NCI-H2227 treated with DMSO at 0.1 percent for 48 hours (cell line): Measurements from ENCODE around the gene RIF1.

ENCODE experiments used
- DNase-seq: peaks from one replicate; lab custom pipeline; 2025; lab: John Stamatoyannopoulos, UW

Gene RIF1

DNA sequence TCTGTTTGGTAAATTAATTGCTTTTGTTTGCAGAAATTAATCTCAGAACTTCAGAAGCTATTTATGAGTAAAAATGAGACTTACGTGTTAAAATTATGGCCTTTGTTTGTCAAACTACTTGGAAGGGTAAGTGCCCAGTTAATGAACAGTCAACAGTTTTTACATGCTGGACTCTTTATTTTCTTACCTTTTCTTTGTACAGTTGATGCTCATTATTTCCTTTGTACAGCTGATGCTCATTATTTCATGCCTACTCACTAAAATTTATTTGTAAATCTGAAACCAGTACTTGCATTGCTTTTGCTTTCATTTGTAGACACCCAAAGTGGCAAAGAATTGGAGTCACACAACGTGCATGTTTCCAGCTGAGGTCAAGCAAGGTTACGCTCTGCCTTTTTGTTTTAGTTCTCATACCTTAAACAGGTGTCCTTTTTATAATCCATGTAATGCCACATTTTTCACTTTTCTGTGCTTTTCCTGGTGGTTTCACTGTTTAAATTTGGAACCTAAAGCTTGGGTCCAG is 13.3 kb downstream of the RIF1 start:
- no peak for DNase-seq

DNA sequence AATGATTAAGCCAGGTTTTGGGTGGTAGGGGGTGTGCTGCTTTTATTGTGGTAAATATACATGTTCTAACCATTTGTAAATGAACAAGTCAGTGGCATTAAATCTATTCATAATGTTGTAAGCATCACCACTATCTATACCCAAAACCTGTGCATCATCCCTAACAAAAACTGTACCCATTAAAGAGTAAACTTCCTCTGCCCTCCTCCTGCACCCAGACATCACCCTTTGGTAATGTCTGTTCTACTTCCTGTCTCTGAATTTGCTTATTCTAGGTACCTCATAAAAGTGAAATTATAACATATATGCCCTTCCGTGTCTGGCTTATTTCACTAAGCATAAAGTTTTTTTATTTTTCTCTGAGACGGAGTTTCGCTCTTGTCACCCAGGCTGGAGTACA is 14.1 kb downstream of the RIF1 start:
- DNase-seq, result no peak

- DNase-seq, result peak; percentile 9
Measured at GRCh38 chr2:151437630-151438029, 27.9 kb downstream of the RIF1 start.

DNA sequence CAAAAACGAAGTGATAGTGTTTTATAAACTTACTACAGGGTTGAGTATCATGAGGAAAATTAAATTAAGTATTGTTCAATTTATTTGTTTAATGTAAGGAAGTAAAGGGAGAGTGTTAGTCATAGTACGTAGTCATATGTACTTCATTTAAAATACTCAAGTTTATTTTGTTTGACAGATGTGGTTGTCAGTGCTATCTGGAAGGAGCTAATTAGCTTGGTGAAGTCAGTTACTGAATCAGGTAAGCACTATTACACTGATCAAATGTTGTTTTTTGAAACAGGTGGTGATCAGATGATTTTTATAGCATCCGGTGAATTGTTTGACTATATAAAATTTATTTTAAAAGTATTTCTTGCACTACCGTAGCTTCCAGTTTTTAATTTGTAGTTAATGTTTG is 28.8 kb downstream of the RIF1 start:
- DNase-seq, result no peak

DNA sequence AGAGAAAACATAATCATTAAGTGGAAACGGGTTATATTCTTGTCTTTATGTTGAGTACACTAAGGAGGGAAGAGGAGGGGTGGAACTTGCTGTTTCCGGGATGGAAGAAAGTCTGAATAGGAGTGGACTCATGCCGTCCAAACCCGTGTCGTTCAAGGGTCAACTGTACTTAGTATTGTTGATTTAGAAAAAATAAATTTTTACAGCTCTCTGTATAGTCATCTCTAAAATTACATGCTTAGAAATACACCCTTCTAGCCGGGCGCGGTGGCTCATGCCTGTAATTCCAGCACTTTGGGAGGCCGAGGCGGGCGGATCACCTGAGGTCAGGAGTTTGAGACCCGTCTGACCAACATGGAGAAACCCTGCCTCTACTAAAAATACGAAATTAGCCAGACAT is 29.4 kb downstream of the RIF1 start:
- DNase-seq, result no peak

DNA sequence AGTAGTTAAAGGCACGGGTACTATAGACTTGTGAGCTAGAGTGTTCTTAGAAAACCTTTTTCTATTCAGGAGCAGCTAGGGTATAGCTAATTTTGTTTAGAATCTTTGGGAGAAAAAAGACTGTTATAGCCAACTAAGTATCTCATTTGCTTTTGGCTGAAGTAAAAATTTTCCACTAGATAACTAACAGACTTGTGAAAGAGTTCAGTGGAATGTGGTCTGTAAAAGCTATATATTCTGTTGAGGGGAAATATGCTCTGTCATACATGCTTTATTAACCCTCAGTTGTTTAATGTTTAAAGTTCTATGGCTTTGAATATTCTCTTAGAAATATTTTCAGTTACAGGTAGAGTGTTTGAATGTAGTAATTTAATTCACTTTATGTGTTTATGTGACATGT is 49.7 kb downstream of the RIF1 start:
- DNase-seq, result no peak

DNA sequence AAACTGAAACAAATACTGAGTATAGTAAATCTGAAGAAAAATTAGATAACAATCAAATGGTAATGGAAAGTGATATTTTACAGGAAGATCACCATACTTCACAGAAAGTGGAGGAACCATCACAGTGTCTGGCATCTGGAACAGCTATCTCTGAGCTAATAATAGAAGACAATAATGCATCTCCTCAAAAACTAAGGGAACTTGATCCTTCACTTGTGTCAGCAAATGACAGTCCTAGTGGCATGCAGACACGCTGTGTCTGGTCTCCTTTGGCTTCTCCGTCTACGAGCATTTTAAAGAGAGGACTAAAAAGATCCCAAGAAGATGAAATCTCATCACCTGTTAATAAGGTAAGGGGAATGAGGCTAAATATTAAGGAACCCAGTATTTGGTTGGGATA is 56.1 kb downstream of the RIF1 start:
- DNase-seq, result no peak

DNA sequence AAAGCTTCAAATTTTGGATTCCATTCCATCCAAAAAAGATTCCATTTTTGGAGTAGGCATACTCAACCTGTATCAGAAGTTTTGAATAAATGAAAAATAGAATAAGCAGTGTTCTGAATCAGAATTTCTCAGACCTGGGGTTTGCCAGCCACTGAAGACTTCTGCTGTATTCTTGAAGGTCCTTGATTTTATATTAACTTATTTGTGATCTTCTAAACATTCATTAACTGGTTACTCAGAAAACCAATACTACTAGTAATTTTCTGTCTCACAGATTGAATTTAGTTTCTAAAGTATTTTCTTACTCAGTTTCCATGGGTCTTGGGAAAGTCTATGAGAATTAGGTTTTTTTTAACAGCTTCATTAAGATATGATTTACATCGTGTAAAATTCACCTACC is 60.9 kb downstream of the RIF1 start:
- no peak for DNase-seq

DNA sequence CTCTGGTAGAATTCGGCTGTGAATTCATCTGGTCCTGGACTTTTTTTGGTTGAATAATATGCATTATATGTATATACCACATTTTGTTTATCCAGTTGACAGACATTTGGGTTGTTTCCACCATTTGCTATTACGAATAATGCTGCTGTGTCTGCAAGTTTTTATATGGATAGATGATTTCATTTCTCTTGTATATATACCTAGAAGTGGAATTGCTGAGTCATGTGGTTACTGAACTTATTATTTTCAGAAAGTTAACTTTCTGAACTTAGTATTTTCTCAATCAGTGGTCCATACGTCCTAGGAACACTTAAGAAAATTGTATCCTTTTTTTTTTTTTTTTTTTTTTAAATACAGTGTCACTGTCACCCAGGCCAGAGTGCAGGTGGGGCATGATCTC is 63.3 kb downstream of the RIF1 start:
- DNase-seq, result no peak

GRCh38 chr2:151475071-151475470 is 65.4 kb downstream of the RIF1 start:
- no peak for DNase-seq

- DNase-seq, result no peak
Measured at GRCh38 chr2:151476287-151476686, 66.6 kb downstream of the RIF1 start.

- DNase-seq, result no peak
Measured at GRCh38 chr2:151478011-151478410, 68.3 kb downstream of the RIF1 start.

- DNase-seq, result no peak
Measured at GRCh38 chr2:151481744-151482143, 72.0 kb downstream of the RIF1 start.

GRCh38 chr2:151482171-151482725 is 72.5 kb downstream of the RIF1 start:
- no peak for DNase-seq

- no peak for DNase-seq
Measured at GRCh38 chr2:151483546-151483945, 73.8 kb downstream of the RIF1 start.

GRCh38 chr2:151484100-151484499 is 74.4 kb downstream of the RIF1 start:
- DNase-seq, result no peak

DNA sequence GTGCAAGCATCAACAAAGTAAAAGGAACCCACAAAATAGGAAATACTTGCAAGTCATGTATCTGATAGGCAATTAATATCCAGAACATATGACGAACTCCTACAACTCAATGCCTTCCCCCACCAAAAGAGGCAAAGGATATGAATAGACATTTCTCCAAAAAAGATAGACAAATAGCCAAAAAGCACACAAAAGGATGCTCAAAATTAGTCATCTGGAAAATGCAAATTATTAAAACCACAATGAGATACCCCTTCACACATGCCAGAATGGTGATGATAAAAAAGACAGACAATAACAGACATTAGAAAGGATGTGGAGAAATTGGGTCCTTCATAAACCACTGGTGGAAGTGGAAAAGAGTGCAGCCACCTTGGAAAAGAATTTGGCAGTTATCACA is 76.4 kb downstream of the RIF1 start:
- DNase-seq, result no peak

DNA sequence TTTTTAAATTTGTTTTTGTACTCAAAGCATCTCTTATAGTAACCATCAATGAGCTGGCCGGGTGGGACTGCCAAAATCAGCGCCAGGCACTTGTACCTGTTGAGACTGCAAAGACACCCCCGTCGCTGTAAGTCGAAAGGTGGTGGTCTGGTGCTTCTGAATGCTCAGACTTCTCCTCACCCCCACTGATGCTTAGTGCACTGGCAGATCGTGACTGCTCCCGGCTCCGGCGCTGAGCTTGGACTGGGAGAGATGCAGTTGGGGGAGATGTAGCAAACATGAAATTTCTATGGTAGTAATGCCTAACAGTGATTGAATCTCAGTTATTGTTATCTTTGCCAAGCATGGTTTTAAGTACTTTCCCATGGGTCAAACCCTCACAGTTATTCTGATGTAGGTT is 80.6 kb downstream of the RIF1 start:
- no peak for DNase-seq

- DNase-seq, result no peak
Measured at GRCh38 chr2:151491496-151491895, 81.8 kb downstream of the RIF1 start.

DNA sequence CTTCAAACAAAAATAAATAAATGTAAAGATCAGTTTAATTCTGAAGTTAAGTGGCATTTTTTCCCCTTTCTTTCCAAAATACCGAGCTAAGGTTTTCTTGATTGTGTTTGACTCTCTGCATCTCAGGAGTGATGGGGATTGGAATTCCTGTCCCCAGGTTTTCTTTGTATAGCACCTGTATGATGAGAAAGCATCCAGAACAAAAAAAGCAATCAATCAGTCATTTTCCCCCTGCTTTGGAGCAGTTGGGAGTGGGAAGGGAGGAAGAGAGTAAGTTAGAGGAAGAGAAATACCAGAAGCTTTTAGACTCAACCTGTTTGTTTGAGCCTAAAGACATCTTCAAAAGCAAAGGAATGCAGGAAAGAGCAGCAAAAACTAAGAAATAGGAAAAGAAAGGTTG is 88.5 kb downstream of the RIF1 start:
- DNase-seq, result no peak

- DNase-seq, result no peak
Measured at GRCh38 chr2:151506170-151506569, 96.5 kb downstream of the RIF1 start.

DNA sequence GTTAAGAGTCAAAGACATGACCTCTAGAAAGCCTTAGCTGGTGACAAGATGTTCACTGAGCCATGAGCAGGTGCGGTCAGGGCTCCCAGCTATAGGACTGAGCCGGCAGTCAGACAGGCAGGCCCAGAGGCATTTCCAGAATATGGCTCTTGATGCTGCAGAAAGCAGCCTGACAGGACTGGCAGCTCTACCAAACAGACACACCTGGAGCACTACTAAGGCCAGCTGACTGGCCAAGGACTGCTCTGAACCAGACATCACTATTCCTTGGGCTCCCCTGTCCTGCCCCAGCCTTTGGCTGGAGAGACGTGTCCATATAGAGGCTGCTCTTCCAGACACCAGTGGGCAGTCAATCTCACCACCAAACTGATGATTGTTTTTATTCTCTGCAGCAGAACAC is 98.8 kb downstream of the RIF1 start:
- DNase-seq, result no peak

GRCh38 chr2:151518802-151519201 is 109.1 kb downstream of the RIF1 start:
- no peak for DNase-seq

GRCh38 chr2:151520976-151521375 is 111.3 kb downstream of the RIF1 start:
- DNase-seq, result no peak

- DNase-seq, result no peak
Measured at GRCh38 chr2:151522556-151522955, 112.9 kb downstream of the RIF1 start.
